GM12878 (cell line): ENCODE measurements around the gene U2AF2. TPM values are rescaled to one million over a fixed set of nuclear protein-coding genes. Genes with fewer than 3 reads are reported as not detected.
A peak's percentile ranks its signal among the peaks of the same experiment; 100 is the strongest.

Experiments
- ATAC-seq: fragments of 200-7000 bp; cut with Tn5 transposase; 3 replicates; pipeline ENCODE4 v1.9.1; 2020; ENCODE audit warnings: mild to moderate bottlenecking, moderate library complexity
- BruUV-seq: library from RNA; stranded (reverse); fragments of 400-500 nt; replicated peaks from 2 replicates; lab custom pipeline; 2021; lab: Mats Ljungman, UMichigan
- CTCF ChIA-PET: fragments of 300-600 bp; sonication (Branson Sonifier 250); formaldehyde crosslinking; extraction: SDS; loops from one replicate; lab custom pipeline; 2021; ENCODE audit warnings: inconsistent platforms; lab: Yijun Ruan, JAX
- POLR2A ChIA-PET: fragments of 350-600 bp; formaldehyde crosslinking; extraction: SDS; loops from one replicate; lab custom pipeline; 2021; ENCODE audit warnings: inconsistent platforms; lab: Charles Lee
- RAD21 ChIA-PET: fragments of 300-600 bp; sonication (Branson Sonifier 250); formaldehyde crosslinking; loops from one replicate; lab custom pipeline; 2023; ENCODE audit warnings: antibody characterized with exemption; ENCODE audit not compliant: unreplicated experiment; lab: Charles Lee
- SMC1A ChIA-PET: fragments of 300-600 bp; sonication (Branson Sonifier 250); formaldehyde crosslinking; loops from one replicate; lab custom pipeline; 2023; ENCODE audit not compliant: unreplicated experiment, uncharacterized antibody; lab: Charles Lee
- DNase-seq: peaks from one replicate; pipeline ENCODE4 v3.0.0-alpha.2; 2011; ENCODE audit warnings: low read depth, low spot score
- FAIRE-seq: peaks from 3 replicates; lab custom pipeline; 2011; peaks lifted over from hg19 to GRCh38; lab: Jason Lieb, UNC
- H2AFZ ChIP-seq: 2 replicates; pipeline ENCODE4 v1.6.0; 2011; ENCODE audit warnings: low read depth, low read length, control low read depth; ENCODE audit not compliant: control insufficient read depth
- H3K27ac ChIP-seq: 2 replicates; pipeline ENCODE4 v1.5.1; 2011; ENCODE audit warnings: control low read depth; ENCODE audit not compliant: control insufficient read depth, insufficient read depth
- H3K27me3 ChIP-seq, 2 experiments: replicated peaks in 1 of 2; 2 replicates each; pipeline versions ENCODE4 v1.6.0 to v1.6.1; 2011; ENCODE audit warnings: low read length in 1 of 2; ENCODE audit not compliant: control insufficient read depth in 2 of 2, insufficient read depth in 2 of 2
- H3K36me3 ChIP-seq, 2 experiments: 2 replicates each; pipeline ENCODE4 v1.5.1; 2011; ENCODE audit warnings: low read length in 1 of 2; ENCODE audit not compliant: control insufficient read depth in 2 of 2, insufficient read depth in 2 of 2
- H3K4me1 ChIP-seq: 2 replicates; pipeline ENCODE4 v1.6.1; 2011; ENCODE audit warnings: mild to moderate bottlenecking, low read length, moderate library complexity, mixed read lengths; ENCODE audit not compliant: control insufficient read depth, insufficient read depth
- H3K4me2 ChIP-seq: 2 replicates; pipeline ENCODE4 v1.6.0; 2011; ENCODE audit warnings: control low read depth; ENCODE audit not compliant: control insufficient read depth, insufficient read depth
- H3K4me3 ChIP-seq: fragments of 200-600 bp; sonication (generic); 2 replicates; pipeline ENCODE4 v1.5.1; 2016
- H3K79me2 ChIP-seq: 2 replicates; pipeline ENCODE4 v1.6.0; 2011; ENCODE audit warnings: low read length; ENCODE audit not compliant: control insufficient read depth, insufficient read depth
- H3K9ac ChIP-seq: 2 replicates; pipeline ENCODE4 v1.8.0; 2011; ENCODE audit warnings: low read length, control low read depth, mixed read lengths; ENCODE audit not compliant: control insufficient read depth, insufficient read depth
- H3K9me3 ChIP-seq: replicated peaks from 3 replicates; pipeline ENCODE4 v1.5.1; 2011; ENCODE audit warnings: mild to moderate bottlenecking, low read length; ENCODE audit not compliant: control insufficient read depth, insufficient read depth
- H4K20me1 ChIP-seq: 2 replicates; pipeline ENCODE4 v1.6.0; 2011; ENCODE audit not compliant: control insufficient read depth, insufficient read depth
- ASH2L ChIP-seq: fragments of 300-600, 200-600 bp; sonication (generic); IDR thresholded peaks from 2 replicates; pipeline ENCODE4 v1.6.1; 2017; ENCODE audit warnings: low read depth, mild to moderate bottlenecking, borderline replicate concordance
- ATF7 ChIP-seq: fragments of 450-650 bp; IDR thresholded peaks from 2 replicates; pipeline ENCODE4 v1.6.1; 2016; ENCODE audit warnings: low read depth, mild to moderate bottlenecking
- BACH1 ChIP-seq: fragments of 450-650 bp; IDR thresholded peaks from 2 replicates; pipeline ENCODE4 v1.6.1; 2017; ENCODE audit warnings: mild to moderate bottlenecking, borderline replicate concordance
- BMI1 ChIP-seq: fragments of 450-650 bp; IDR thresholded peaks from 2 replicates; pipeline ENCODE4 v1.6.1; 2016; ENCODE audit warnings: mild to moderate bottlenecking, moderate library complexity, borderline replicate concordance
- CEBPZ ChIP-seq: fragments of 150-350 bp; IDR thresholded peaks from 2 replicates; pipeline ENCODE4 v1.6.1; 2016; ENCODE audit warnings: low read depth, low read length
- CREM ChIP-seq: IDR thresholded peaks from 2 replicates; pipeline ENCODE4 v1.6.1; 2014; ENCODE audit warnings: antibody characterized with exemption, low read depth
- HDAC2 ChIP-seq: fragments of 200-600 bp; sonication (generic); IDR thresholded peaks from 2 replicates; pipeline ENCODE4 v1.6.1; 2017
- HDGF ChIP-seq: fragments of 450-650 bp; IDR thresholded peaks from 2 replicates; pipeline ENCODE4 v1.6.1; 2016; ENCODE audit warnings: antibody characterized with exemption
- IRF4 ChIP-seq: IDR thresholded peaks from 2 replicates; pipeline ENCODE4 v1.6.1; 2011; ENCODE audit warnings: low read depth, low read length
- KLF5 ChIP-seq: fragments of 450-650 bp; IDR thresholded peaks from 2 replicates; pipeline ENCODE4 v1.6.1; 2014; ENCODE audit warnings: mild to moderate bottlenecking; ENCODE audit not compliant: partially characterized antibody
- MLLT1 ChIP-seq: fragments of 450-650 bp; IDR thresholded peaks from 2 replicates; pipeline ENCODE4 v1.6.1; 2016; ENCODE audit warnings: mild to moderate bottlenecking
- MTA2 ChIP-seq: fragments of 450-650 bp; IDR thresholded peaks from 2 replicates; pipeline ENCODE4 v1.6.1; 2016; ENCODE audit warnings: low read depth, mild to moderate bottlenecking, moderate library complexity
- POLR2AphosphoS2 ChIP-seq: IDR thresholded peaks from 2 replicates; pipeline ENCODE4 v1.6.1; 2011; ENCODE audit warnings: low read depth, mild to moderate bottlenecking, low read length, improper control_type of control experiment, moderate library complexity
- POLR2AphosphoS5 ChIP-seq: IDR thresholded peaks from 2 replicates; pipeline ENCODE4 v1.6.1; 2011; ENCODE audit warnings: mild to moderate bottlenecking, low read length, inconsistent platforms
- POU2F2 ChIP-seq: IDR thresholded peaks from 3 replicates; pipeline ENCODE4 v1.6.1; 2011; ENCODE audit warnings: low read depth, mild to moderate bottlenecking, low read length, borderline replicate concordance
- SMAD5 ChIP-seq: IDR thresholded peaks from 2 replicates; pipeline ENCODE4 v1.6.1; 2016; ENCODE audit warnings: antibody characterized with exemption, low read depth
- SUPT20H ChIP-seq: IDR thresholded peaks from 2 replicates; pipeline ENCODE4 v1.6.1; 2011; ENCODE audit warnings: low read depth, mild to moderate bottlenecking, low read length, moderate library complexity, borderline replicate concordance; ENCODE audit not compliant: control insufficient read depth
- TAF1 ChIP-seq: IDR thresholded peaks from 2 replicates; pipeline ENCODE4 v1.6.1; 2011; ENCODE audit warnings: mild to moderate bottlenecking, low read depth, low read length, borderline replicate concordance
- TARDBP ChIP-seq: IDR thresholded peaks from 2 replicates; pipeline ENCODE4 v1.6.1; 2016; ENCODE audit warnings: borderline replicate concordance
- ZNF622 ChIP-seq: fragments of 450-650 bp; IDR thresholded peaks from 2 replicates; pipeline ENCODE4 v1.6.1; 2017; ENCODE audit warnings: mild to moderate bottlenecking, inconsistent platforms
- WGBS: methylation state at CpG from one replicate; pipeline ENCODE4 v1.1.6; 2016; ENCODE audit warnings: low lambda C conversion rate; ENCODE audit not compliant: insufficient replicate concordance, insufficient coverage; ENCODE audit errors: missing lambda C conversion rate; 5-methylcytosine and 5-hydroxymethylcytosine counted together
- in situ Hi-C: fragments of 300-500 bp; cut with MboI; formaldehyde crosslinking; loops from 9 replicates; pipeline ENCODE4 v1.14.3; 2018; ENCODE audit warnings: mixed read lengths
- intact Hi-C: fragments of 100-400 bp; cut with micrococcal nuclease; formaldehyde crosslinking; loops from one replicate; pipeline ENCODE4 v1.14.2; 2022; ENCODE audit not compliant: unreplicated experiment
- polyA plus RNA-seq, 11 experiments: library from polyadenylated mRNA; depleted of rRNA in 4 of 11; unstranded in 6 of 11; stranded (reverse) in 5 of 11; fragments of >200 nt; fragmentation: Nextera tagmentation in 4 of 11; fragmentation: Illumina TruSeq in 1 of 11; extraction: Ambion mirVana in 4 of 11; extraction: Trizol in 1 of 11; gene quantifications; 1 replicate in 1 of 11; 2 replicates in 10 of 11; pipeline versions ENCODE4 v1.2.1 to v1.2.3, GENCODE V29; 2011 to 2016; ENCODE audit warnings: inconsistent platforms in 2 of 11, missing spikeins in 2 of 11, low read depth in 1 of 11
- total RNA-seq, 4 experiments: library from RNA; depleted of rRNA in 3 of 4; stranded (reverse); fragments of >200 nt in 3 of 4; fragmentation: Illumina TruSeq in 1 of 4; extraction: Trizol in 1 of 4; gene quantifications; 2 replicates each; pipeline versions ENCODE4 v1.2.1 to v1.2.3, GENCODE V29; 2013 to 2021

The U2AF2 gene
- total and polyA plus RNA-seq, 10 of the 15 experiments (the other 5 are each of a cell fraction or from before 2014, with no cell fraction given), result 3.0 to 338 (median 130) TPM

- ChIA-PET POLR2A (interaction anchor here (0.6 to 2.1 kb wide), 5 partner anchors 9 to 241 kb away, joined by 3 to 5 read pairs (median 4); partner anchors contain the start of gene CCDC106), RAD21 (interaction anchor here (0.5 kb wide), 1 partner anchor 56 kb away, joined by 3 read pairs; no protein-coding TSS in a partner anchor), CTCF (interaction anchor here (0.7 to 3.5 kb wide), 6 partner anchors 9 to 171 kb away, joined by 3 to 28 read pairs (median 7); partner anchors contain the start of genes CCDC106 and U2AF2), SMC1A (interaction anchor here (1.0 kb wide), 1 partner anchor 10 kb away, joined by 3 read pairs; no protein-coding TSS in a partner anchor)
- in situ Hi-C loops (no loop called here), intact Hi-C loops (loop anchor here (10.0 kb wide), 1 partner anchor 436 kb away; no protein-coding TSS in a partner anchor)
- Histone ChIP-seq H3K79me2 (peaks cover 64% of the 10 kb centered on the region), H4K20me1 (no peaks in the 10 kb centered on the region), H3K9me3 (no peaks in the 10 kb centered on the region), H2AFZ (no peak overlapping the region), H3K4me1 (peaks cover 33% of the 10 kb centered on the region), H3K4me3 (no peak overlapping the region), H3K27me3 (no peaks in the 10 kb centered on the region), H3K27ac (no peak overlapping the region), H3K9ac (no peak overlapping the region), H3K4me2 (peak overlapping the region; percentile 38; the same call in 1 of the 2 replicates), H3K36me3 (no peaks in the 10 kb centered on the region)
- no TSS peak for BruUV-seq
- ATAC-seq, result peak; percentile 51
- DNase-seq, result no peak
- FAIRE-seq, result peak; percentile 41
- 68% methylated on average over 6 of the region's 6 CpGs for WGBS
- TF ChIP-seq CREM (no peak; the same call in 1 of the 2 replicates), ATF7 (0 out of 2 replicates have a peak, but pooled peaks have one; percentile 30), ASH2L (no peak), CEBPZ (no peak), SUPT20H (no peak), TARDBP (no peak), MTA2 (no peak), POLR2AphosphoS2 (no peak), BACH1 (0 out of 2 replicates have a peak, but pooled peaks have one; percentile 26), KLF5 (no peak), IRF4 (0 out of 2 replicates have a peak, but pooled peaks have one; percentile 17), POU2F2 (no peak), POLR2AphosphoS5 (peak; percentile 49; the same call in 1 of the 2 replicates), BMI1 (no peak), HDAC2 (no peak), ZNF622 (no peak), TAF1 (0 out of 2 replicates have a peak, but pooled peaks have one; percentile 52), SMAD5 (no peak), HDGF (no peak), MLLT1 (no peak)
Measured at GRCh38 chr19:55638864-55639359, 15.9 kb upstream of the U2AF2 start.
